Measurements from ENCODE around the gene TBC1D22A.

Gene TBC1D22A

DNA sequence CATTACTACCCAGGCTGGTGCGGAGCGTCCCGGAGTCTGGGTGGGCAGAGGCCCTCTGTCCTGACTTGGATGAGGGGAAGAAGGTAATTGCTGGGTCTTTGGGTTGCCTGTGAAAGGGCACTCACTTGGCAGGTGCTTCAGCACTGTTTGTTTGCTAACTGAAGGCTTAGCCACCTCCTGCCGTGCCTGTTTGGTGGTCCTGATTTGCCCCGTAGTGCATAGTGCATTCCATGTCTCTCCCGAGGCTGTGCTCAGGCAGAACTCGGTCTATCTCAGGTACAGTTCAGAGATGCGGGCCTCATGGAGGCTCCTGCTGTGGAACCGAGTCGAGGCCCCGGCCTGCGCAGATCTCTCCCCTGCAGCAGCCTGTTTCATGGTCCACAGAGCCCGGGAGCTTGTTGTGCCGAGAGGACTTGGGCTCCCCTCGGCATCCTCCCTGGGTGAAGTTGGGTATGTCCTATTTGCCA lies 146.2 kb downstream of the TBC1D22A start:
- no peak overlapping the region for H3K27ac ChIP-seq
- DNase-seq = no peak

DNA sequence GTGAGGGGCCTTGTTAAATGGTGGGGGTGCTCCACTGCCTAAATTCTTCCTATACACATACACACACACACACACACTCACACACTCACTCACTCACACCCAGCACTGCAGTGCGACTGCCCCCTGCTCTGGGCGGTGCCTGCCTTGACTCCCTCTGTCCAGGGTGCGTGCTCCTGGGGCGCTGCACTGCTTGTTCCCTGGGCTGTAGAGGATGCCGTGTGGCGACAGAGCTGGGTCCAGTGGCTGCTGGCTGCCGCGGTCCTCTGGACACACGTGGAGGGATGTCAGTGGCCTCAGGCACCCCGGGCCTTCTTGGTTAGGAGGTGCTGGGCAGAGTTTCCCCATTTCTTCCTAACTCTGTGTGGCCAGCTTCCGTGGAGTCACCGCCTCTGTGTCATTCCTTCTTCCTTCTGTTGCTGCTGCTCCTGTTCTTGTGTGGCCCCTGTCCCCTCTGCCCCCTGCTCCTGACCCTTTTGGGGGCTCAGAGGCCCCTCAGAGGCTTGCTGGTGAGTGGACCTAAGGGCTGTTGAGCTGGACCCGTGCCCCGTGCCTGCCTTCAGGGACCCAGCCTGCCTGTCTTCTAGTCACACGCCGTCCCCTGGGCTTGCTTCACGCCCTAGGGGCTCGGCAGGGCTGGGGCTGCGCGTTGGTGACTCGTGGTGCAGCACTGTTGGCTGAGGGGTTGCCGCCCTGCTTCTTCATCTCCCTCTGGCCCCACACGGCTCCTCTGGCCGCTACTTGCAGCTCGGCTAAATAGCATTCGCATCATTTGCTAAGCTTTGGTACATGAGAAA lies 147.0 kb downstream of the TBC1D22A start:
- no peak overlapping the region for H3K4me3 ChIP-seq (ENCODE audit: low read depth, low read length)
- in situ Hi-C loops (cut with HindIII; ENCODE audit: low pct_ligation_motif_present, low sequenced_read_pairs) = no loop called here
- no peak for DNase-seq

More for the DNA sequence above, 146.2 kb downstream of the TBC1D22A start:
- Histone ChIP-seq H3K27me3 (replicated peaks) (no peaks in the 10 kb centered on the region), H3K4me3 (ENCODE audit: low read depth, low read length) (no peak overlapping the region), H3K36me3 (replicated peaks) (no peaks in the 10 kb centered on the region)
- TF ChIP-seq CTCF (IDR thresholded peaks at IDR 0.05; ENCODE audit: low read depth, low read length, missing control alignments) = no peak
- in situ Hi-C loops (cut with HindIII; ENCODE audit: low pct_ligation_motif_present, low sequenced_read_pairs) = no loop called here

DNA sequence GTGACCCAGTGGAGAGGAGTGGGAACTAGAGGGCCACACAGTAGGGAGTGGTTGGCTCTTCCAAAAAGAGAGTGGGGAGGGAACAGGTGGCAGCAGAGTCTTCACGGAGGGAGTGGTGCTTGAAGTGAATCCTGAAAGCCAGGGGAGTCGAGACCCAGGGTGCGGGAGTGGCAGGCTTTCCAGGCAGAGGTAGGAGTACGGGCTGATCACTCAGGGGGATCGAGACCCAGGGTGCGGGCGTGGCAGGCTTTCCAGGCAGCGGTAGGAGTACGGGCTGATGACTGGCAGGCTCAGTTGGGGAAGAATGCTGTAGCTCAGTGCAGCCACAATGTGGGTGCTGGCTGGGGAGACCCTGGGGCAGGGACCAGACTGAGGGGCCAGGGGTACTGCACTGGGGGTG lies 148.2 kb downstream of the TBC1D22A start:
- H3K27me3 ChIP-seq (replicated peaks) = no peaks in the 10 kb centered on the region
- in situ Hi-C loops (cut with HindIII; ENCODE audit: low pct_ligation_motif_present, low sequenced_read_pairs) = no loop called here
- no peak overlapping the region for H3K4me3 ChIP-seq (ENCODE audit: low read depth, low read length)
- TF ChIP-seq CTCF (IDR thresholded peaks at IDR 0.05; ENCODE audit: low read depth, low read length, missing control alignments) = no peak
- DNase-seq = no peak
- no peaks in the 10 kb centered on the region for H3K36me3 ChIP-seq (replicated peaks)
- no peak overlapping the region for H3K27ac ChIP-seq

More for the DNA sequence above, 147.0 kb downstream of the TBC1D22A start:
- no peak for TF ChIP-seq CTCF (IDR thresholded peaks at IDR 0.05; ENCODE audit: low read depth, low read length, missing control alignments)
- Histone ChIP-seq H3K27me3 (replicated peaks) (no peaks in the 10 kb centered on the region), H3K36me3 (replicated peaks) (no peaks in the 10 kb centered on the region), H3K27ac (no peak overlapping the region)

- DNase-seq = no peak
- Histone ChIP-seq H3K36me3 (replicated peaks) (no peaks in the 10 kb centered on the region), H3K27me3 (replicated peaks) (no peaks in the 10 kb centered on the region), H3K4me3 (ENCODE audit: low read depth, low read length) (no peak overlapping the region), H3K27ac (no peak overlapping the region)
- in situ Hi-C loops (cut with HindIII; ENCODE audit: low pct_ligation_motif_present, low sequenced_read_pairs) = no loop called here
- TF ChIP-seq CTCF (IDR thresholded peaks at IDR 0.05; ENCODE audit: low read depth, low read length, missing control alignments) = no peak
Measured at GRCh38 chr22:46911346-46911745, 148.9 kb downstream of the TBC1D22A start.

GRCh38 chr22:46913351-46913750 lies 150.9 kb downstream of the TBC1D22A start:
- in situ Hi-C loops (cut with HindIII; ENCODE audit: low pct_ligation_motif_present, low sequenced_read_pairs) = no loop called here
- Histone ChIP-seq H3K4me3 (ENCODE audit: low read depth, low read length) (no peak overlapping the region), H3K36me3 (replicated peaks) (no peaks in the 10 kb centered on the region), H3K27me3 (replicated peaks) (no peaks in the 10 kb centered on the region), H3K27ac (no peak overlapping the region)
- no peak for DNase-seq
- TF ChIP-seq CTCF (IDR thresholded peaks at IDR 0.05; ENCODE audit: low read depth, low read length, missing control alignments) = no peak
